A549 (cell line): ENCODE data around the gene CD84.

Source experiments
- MAZ ChIP-seq: fragments of 150-350 bp; IDR thresholded peaks from 2 replicates; pipeline ENCODE4 v1.6.1; 2014; ENCODE audit warnings: antibody characterized with exemption, low read depth, low read length, borderline replicate concordance
- POLR2A ChIP-seq: IDR thresholded peaks from 2 replicates; pipeline ENCODE4 v1.6.1; 2012; ENCODE audit warnings: mild to moderate bottlenecking, low read length
- TF ChIP-seq, protein P1 (sequence below): fragments of >200 bp; sonication (Bioruptor Twin); formaldehyde crosslinking; IDR thresholded peaks from 3 replicates; pipeline ENCODE4 v1.5.1; 2016
- TF ChIP-seq, protein P2 (sequence below): fragments of 450-650 bp; IDR thresholded peaks from 2 replicates; pipeline ENCODE4 v1.6.1; 2014; ENCODE audit warnings: antibody characterized with exemption

DNA sequence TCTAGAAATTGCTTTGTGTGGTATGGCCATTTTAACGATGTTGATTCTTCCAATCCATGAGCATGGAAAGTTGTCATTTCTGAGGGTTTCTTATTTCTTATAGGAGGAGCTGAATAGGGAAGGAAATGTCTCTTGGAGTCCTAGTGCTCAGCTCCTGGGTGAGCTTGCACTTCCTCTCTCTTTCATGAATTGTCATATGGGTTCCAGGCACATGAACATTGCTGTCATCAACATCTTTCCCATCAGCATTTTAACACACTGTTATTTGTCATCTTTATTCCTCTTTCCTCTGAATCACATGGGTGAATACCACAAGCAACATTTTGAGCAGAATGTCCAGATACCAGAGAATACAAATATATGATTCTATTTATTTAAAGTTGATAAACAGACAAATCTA, 79.7 kb downstream of the CD84 start:
- TF ChIP-seq, protein P1, sequence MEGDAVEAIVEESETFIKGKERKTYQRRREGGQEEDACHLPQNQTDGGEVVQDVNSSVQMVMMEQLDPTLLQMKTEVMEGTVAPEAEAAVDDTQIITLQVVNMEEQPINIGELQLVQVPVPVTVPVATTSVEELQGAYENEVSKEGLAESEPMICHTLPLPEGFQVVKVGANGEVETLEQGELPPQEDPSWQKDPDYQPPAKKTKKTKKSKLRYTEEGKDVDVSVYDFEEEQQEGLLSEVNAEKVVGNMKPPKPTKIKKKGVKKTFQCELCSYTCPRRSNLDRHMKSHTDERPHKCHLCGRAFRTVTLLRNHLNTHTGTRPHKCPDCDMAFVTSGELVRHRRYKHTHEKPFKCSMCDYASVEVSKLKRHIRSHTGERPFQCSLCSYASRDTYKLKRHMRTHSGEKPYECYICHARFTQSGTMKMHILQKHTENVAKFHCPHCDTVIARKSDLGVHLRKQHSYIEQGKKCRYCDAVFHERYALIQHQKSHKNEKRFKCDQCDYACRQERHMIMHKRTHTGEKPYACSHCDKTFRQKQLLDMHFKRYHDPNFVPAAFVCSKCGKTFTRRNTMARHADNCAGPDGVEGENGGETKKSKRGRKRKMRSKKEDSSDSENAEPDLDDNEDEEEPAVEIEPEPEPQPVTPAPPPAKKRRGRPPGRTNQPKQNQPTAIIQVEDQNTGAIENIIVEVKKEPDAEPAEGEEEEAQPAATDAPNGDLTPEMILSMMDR = no peak
- no peak for TF ChIP-seq POLR2A
- TF ChIP-seq, protein P2, sequence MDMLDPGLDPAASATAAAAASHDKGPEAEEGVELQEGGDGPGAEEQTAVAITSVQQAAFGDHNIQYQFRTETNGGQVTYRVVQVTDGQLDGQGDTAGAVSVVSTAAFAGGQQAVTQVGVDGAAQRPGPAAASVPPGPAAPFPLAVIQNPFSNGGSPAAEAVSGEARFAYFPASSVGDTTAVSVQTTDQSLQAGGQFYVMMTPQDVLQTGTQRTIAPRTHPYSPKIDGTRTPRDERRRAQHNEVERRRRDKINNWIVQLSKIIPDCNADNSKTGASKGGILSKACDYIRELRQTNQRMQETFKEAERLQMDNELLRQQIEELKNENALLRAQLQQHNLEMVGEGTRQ = no peak
- no peak for TF ChIP-seq MAZ
